Astrocyte (in vitro differentiated cells and primary cell): ENCODE data around the gene LSM11.

Experiments used
- CTCF ChIP-seq: IDR thresholded peaks from 2 replicates; pipeline ENCODE4 v1.5.1; 2011; ENCODE audit warnings: low read depth, mild to moderate bottlenecking, inconsistent platforms, low read length, moderate library complexity; ENCODE audit not compliant: insufficient read depth
- EZH2 ChIP-seq: IDR thresholded peaks from 2 replicates; pipeline ENCODE4 v1.6.1; 2012; ENCODE audit warnings: mild to moderate bottlenecking, low read length, inconsistent platforms; ENCODE audit not compliant: insufficient read depth

- TF ChIP-seq CTCF: no peak
- TF ChIP-seq EZH2: no peak
Measured at GRCh38 chr5:157749462-157749799, 5.9 kb downstream of the LSM11 start.
